ENCODE data around the gene MEGF11. TPM values are rescaled to one million over a fixed set of nuclear protein-coding genes. Genes with fewer than 3 reads are reported as not detected.
"Not testable (repeated sequence)": the region's sequence is repeated elsewhere in the genome, so short reads cannot be mapped to it uniquely, and the experiment has no call there.

MEGF11 gene
- total RNA-seq, 4 donors from 2014 or later, result 0.76 TPM; not detected in 3

DNA sequence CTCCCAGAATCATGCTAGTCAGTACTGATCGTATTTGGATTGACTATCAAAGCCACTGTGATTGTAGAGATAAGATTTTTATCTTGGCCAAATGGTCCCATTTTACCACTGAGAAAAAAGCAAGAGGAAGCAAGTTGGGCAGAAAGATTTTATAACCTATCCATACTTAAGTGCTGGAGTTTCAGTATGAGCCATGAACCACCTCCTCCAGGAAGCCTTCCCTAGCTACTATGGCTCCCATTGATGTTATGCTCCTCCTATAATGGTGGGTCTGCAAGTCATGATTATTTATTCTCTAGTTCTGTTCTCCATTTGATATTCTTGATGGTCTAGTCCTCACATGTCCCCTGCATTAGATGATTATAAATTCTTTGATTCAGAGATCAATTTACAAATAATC is 6.6 kb downstream of the MEGF11 start:
- TF ChIP-seq, protein P1, sequence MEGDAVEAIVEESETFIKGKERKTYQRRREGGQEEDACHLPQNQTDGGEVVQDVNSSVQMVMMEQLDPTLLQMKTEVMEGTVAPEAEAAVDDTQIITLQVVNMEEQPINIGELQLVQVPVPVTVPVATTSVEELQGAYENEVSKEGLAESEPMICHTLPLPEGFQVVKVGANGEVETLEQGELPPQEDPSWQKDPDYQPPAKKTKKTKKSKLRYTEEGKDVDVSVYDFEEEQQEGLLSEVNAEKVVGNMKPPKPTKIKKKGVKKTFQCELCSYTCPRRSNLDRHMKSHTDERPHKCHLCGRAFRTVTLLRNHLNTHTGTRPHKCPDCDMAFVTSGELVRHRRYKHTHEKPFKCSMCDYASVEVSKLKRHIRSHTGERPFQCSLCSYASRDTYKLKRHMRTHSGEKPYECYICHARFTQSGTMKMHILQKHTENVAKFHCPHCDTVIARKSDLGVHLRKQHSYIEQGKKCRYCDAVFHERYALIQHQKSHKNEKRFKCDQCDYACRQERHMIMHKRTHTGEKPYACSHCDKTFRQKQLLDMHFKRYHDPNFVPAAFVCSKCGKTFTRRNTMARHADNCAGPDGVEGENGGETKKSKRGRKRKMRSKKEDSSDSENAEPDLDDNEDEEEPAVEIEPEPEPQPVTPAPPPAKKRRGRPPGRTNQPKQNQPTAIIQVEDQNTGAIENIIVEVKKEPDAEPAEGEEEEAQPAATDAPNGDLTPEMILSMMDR (IDR thresholded peaks at IDR 0.05), result no peak
- TF ChIP-seq POLR2A (IDR thresholded peaks at IDR 0.05), result no peak
- H3K27ac ChIP-seq, result no peak overlapping the region
- DNase-seq, result no peak
- H3K27me3 ChIP-seq, result peaks cover 0 to 4% of the 10 kb centered on the region in 2 donors
- no peaks in the 10 kb centered on the region for H3K9me3 ChIP-seq
- H3K4me1 ChIP-seq, result no peaks in the 10 kb centered on the region
- no peak overlapping the region for H3K4me3 ChIP-seq
- H3K36me3 ChIP-seq, result no peaks in the 10 kb centered on the region
- intact Hi-C loops (cut with DNase I; ENCODE audit: low total_unique reads), result no loop called here

DNA sequence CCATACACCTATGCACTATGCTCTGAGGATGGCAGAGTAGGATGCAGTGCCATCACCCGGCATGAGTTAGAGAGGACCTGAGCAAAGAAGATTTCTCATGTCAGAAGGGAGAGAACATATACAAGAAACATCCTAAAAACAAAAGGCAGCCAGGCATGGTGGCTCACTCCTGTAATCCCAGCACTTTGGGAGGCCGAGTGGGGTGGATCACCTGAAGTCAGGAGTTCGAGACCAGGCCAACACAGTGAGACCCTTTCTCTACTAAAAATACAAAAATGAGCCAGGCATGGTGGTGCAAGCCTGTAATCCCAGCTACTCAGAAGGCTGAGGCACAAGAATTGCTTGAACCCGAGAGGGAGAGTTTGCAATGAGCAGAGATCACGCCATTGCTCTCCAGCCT is 7.7 kb downstream of the MEGF11 start:
- H3K4me3 ChIP-seq; H3K27me3 ChIP-seq; H3K9me3 ChIP-seq; H3K36me3 ChIP-seq; H3K27ac ChIP-seq; H3K4me1 ChIP-seq; DNase-seq; intact Hi-C loops (cut with DNase I; ENCODE audit: low total_unique reads): not testable (repeated sequence)

DNA sequence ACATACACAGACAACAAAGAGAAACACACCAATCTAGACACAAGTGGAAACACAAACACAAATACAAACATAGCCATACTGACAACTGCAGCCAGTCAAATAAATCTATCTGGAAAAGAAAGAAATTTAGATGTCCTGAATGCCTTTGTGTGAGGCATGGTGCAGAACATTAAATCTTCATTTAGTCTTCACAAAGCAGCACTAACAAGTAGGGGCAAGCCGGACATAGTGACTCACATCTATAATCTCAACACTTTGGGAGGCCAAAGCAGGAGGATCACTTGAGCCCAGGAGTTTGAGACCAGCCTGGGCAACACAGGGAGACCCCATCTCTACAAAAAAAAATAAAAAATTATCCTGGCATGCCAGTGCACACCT is 11.7 kb downstream of the MEGF11 start:
- no peak for DNase-seq
- Histone ChIP-seq H3K4me3 (no peak overlapping the region), H3K27ac (no peak overlapping the region), H3K4me1 (no peaks in the 10 kb centered on the region), H3K9me3 (no peaks in the 10 kb centered on the region), H3K27me3 (no peaks in the 10 kb centered on the region), H3K36me3 (no peaks in the 10 kb centered on the region)
- intact Hi-C loops (cut with DNase I; ENCODE audit: low total_unique reads), result no loop called here
- TF ChIP-seq, protein P1 (IDR thresholded peaks at IDR 0.05), result no peak
- TF ChIP-seq POLR2A (IDR thresholded peaks at IDR 0.05), result no peak

DNA sequence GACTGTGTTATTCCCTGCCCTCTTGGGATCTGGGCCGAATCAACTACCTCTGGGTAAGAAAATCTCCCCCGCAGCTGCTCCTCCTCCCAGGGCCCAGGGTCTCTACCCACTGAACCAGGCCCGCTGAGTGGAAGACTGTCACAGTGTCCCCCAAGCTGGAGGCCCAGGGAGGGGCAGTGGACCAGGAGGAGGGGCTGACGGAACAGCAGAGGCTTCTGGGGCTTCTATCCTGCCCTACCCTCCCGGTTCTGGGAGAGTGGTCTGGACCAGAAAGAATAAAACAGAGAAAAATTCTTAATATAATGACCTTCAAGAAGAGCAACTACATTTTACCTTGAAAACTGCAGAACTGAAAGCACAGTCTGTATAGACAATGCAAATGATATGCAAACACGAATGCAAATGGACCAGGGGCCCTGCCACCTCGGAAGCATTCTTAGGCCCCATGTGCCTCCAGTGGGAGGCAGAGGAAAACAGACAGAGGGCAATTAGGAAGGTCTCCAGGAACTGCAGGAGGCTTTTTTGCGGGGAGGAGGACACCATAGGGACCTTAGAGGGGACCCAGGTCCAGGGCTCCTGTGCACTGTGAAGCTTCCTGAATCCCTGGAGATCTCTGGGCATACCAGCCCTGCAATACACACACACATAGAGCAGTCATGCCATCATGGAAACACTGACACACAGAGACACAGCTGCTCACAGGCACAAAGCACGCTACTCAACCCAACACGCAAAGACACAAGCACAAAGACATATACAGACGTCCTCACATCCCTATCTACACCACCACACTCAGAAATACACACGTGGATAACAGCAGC is 12.3 kb downstream of the MEGF11 start:
- no peaks in the 10 kb centered on the region for H3K36me3 ChIP-seq
- no peak overlapping the region for H3K27ac ChIP-seq
- TF ChIP-seq, protein P1 (IDR thresholded peaks at IDR 0.05), result no peak
- no peak for TF ChIP-seq POLR2A (IDR thresholded peaks at IDR 0.05)
- H3K27me3 ChIP-seq, result no peaks in the 10 kb centered on the region
- H3K4me3 ChIP-seq, result no peak overlapping the region
- no peaks in the 10 kb centered on the region for H3K4me1 ChIP-seq
- H3K9me3 ChIP-seq, result no peaks in the 10 kb centered on the region
- DNase-seq, result no peak
- intact Hi-C loops (cut with DNase I; ENCODE audit: low total_unique reads), result no loop called here

DNA sequence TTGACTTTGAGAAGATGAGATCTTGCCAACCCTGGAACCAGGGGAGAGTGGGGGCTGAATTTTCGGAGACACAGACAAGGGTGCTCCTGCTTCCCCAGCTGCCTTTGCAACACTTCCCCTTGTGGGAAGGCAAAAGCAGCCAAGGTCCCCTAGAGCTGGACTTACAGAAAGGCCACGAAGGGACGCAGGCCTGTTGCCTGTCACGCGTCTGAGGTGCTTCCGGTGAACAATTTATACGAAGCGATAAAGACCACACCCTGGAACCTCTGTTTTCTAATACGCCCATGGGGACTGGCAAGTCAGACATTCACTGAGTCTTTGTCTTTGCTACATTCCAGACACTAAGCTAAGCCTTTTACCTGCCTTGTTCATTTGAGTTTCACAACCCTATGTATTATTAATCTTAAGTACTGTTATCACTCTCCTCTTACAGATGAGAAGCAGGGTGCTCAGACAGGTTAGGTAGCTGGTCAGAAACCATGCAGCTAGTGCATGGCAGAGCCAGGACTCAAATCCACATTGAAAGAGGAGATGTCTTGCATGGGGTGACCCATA is 13.2 kb downstream of the MEGF11 start:
- no peak for TF ChIP-seq POLR2A (IDR thresholded peaks at IDR 0.05)
- TF ChIP-seq, protein P1 (IDR thresholded peaks at IDR 0.05), result no peak
- intact Hi-C loops (cut with DNase I; ENCODE audit: low total_unique reads), result no loop called here
- H3K4me3 ChIP-seq, result no peak overlapping the region
- no peaks in the 10 kb centered on the region for H3K27me3 ChIP-seq
- no peaks in the 10 kb centered on the region for H3K4me1 ChIP-seq
- H3K36me3 ChIP-seq, result no peaks in the 10 kb centered on the region
- H3K27ac ChIP-seq, result no peak overlapping the region
- no peaks in the 10 kb centered on the region for H3K9me3 ChIP-seq
- no peak for DNase-seq

Data from uterus (tissue), 4 donors.